Ovary (tissue), 9 donors: ENCODE data around the gene PEAK1. TPM values are rescaled to one million over a fixed set of nuclear protein-coding genes. Genes with fewer than 3 reads are reported as not detected.

ENCODE experiments used
- DNase-seq, 5 donors: peaks; one replicate each; pipeline ENCODE4 v3.0.0-alpha.2; 2019 to 2020
- H3K27ac ChIP-seq, 2 donors: fragments of 200-600 bp; one replicate each; pipeline versions ENCODE4 v1.5.1 to v1.8.0; 2019 to 2022
- H3K27me3 ChIP-seq: fragments of 200-600 bp; one replicate; pipeline ENCODE4 v1.8.0; 2022
- H3K36me3 ChIP-seq: fragments of 200-600 bp; sonication (generic); one replicate; pipeline ENCODE4 v1.5.1; 2019
- H3K4me1 ChIP-seq: one replicate; pipeline ENCODE4 v1.8.1; 2013; ENCODE audit warnings: mild to moderate bottlenecking, moderate library complexity; ENCODE audit not compliant: insufficient read depth
- H3K4me3 ChIP-seq: fragments of 200-600 bp; sonication (generic); one replicate; pipeline ENCODE4 v1.5.1; 2017
- H3K9me3 ChIP-seq, 2 donors: fragments of 200-600 bp in 1 of 2; sonication (generic) in 1 of 2; one replicate each; pipeline versions ENCODE4 v1.5.1 to v1.8.1; 2013 to 2019; ENCODE audit warnings: mild to moderate bottlenecking in 1 of 2, moderate library complexity in 1 of 2
- EP300 ChIP-seq: sonication (generic); formaldehyde crosslinking; IDR thresholded peaks from one replicate; pipeline ENCODE4 v1.6.1; 2017; ENCODE audit warnings: antibody characterized with exemption
- POLR2A ChIP-seq: fragments of 450-650 bp; IDR thresholded peaks from one replicate; pipeline ENCODE4 v1.6.1; 2017; ENCODE audit warnings: antibody characterized with exemption, mild to moderate bottlenecking, moderate library complexity
- WGBS, 3 donors: extraction: QIAGEN DNeasy Blood & Tissue Kit in 1 of 3; methylation state at CpG; one replicate each; pipeline versions ENCODE4 v1.1.5 to v1.1.7; 2013 to 2017; 5-methylcytosine and 5-hydroxymethylcytosine counted together
- intact Hi-C, 4 donors: fragments of 100-400 bp; cut with DNase I; formaldehyde crosslinking; loops; one replicate each; pipeline versions ENCODE4 v1.11.0 to v1.15.1; 2022 to 2023
- polyA plus RNA-seq, 2 donors: library from polyadenylated mRNA; stranded (reverse); fragments of 200-250 nt in 1 of 2; fragments of 350-450 nt in 1 of 2; fragmentation: Illumina TruSeq in 1 of 2; extraction: RNeasy Lipid Tissue Mini Kit (QIAGEN cat#74804) in 1 of 2; gene quantifications; one replicate each; pipeline ENCODE4 v1.2.3, GENCODE V29; 2013 to 2014
- total RNA-seq, 7 donors: library from RNA; depleted of rRNA in 2 of 7; stranded (reverse); fragments of >200 nt in 2 of 7; fragmentation: NEBNext Ultra II Directional in 3 of 7; extraction: Animal tissue kit (Norgen Biotek cat#: 25700) in 3 of 7; gene quantifications; one replicate each; pipeline versions ENCODE4 v1.1.0 to v1.2.4, GENCODE V29; 2016 to 2023
- TF ChIP-seq, protein P1 (sequence below), 3 donors: fragments of 450-650 bp in 2 of 3; fragments of 200-600 bp in 1 of 3; IDR thresholded peaks; one replicate each; pipeline versions ENCODE4 v1.5.1 to v1.8.0; 2016 to 2022; ENCODE audit warnings: antibody characterized with exemption in 3 of 3, mild to moderate bottlenecking in 1 of 3
- donor health status: DM: no; HTN: no; CAD: no; lungs with moderate emphysema.
- donor health status: DM: no; HTN: no; CAD: no.
- donor health status: Bipolar disorder and iron deficiency.
- donor health status: DM: yes; HTN: yes; CAD: no.
- donor health status: DM: no; HTN: no; CAD: no.
- donor health status: DM: yes; HTN: yes; CAD: no.

The PEAK1 gene
- total and polyA plus RNA-seq, 9 donors = 6.6 to 48.4 (median 41.4) TPM

- Histone ChIP-seq H3K36me3 (no peaks in the 10 kb centered on the region), H3K9me3 (no peaks in the 10 kb centered on the region), H3K4me1 (no peaks in the 10 kb centered on the region), H3K27ac (no peak overlapping the region), H3K4me3 (no peak overlapping the region), H3K27me3 (no peaks in the 10 kb centered on the region)
- intact Hi-C loops = loop anchor here in 2 of 4 donors (1.0 to 10.0 kb wide), 3 partner anchors 382 to 429 kb away; no protein-coding TSS in a partner anchor
- 91 to 95% (median 92%) methylated on average over 2 of the region's 2 CpGs for WGBS, 3 donors
- no peak for DNase-seq
- TF ChIP-seq, protein P1, sequence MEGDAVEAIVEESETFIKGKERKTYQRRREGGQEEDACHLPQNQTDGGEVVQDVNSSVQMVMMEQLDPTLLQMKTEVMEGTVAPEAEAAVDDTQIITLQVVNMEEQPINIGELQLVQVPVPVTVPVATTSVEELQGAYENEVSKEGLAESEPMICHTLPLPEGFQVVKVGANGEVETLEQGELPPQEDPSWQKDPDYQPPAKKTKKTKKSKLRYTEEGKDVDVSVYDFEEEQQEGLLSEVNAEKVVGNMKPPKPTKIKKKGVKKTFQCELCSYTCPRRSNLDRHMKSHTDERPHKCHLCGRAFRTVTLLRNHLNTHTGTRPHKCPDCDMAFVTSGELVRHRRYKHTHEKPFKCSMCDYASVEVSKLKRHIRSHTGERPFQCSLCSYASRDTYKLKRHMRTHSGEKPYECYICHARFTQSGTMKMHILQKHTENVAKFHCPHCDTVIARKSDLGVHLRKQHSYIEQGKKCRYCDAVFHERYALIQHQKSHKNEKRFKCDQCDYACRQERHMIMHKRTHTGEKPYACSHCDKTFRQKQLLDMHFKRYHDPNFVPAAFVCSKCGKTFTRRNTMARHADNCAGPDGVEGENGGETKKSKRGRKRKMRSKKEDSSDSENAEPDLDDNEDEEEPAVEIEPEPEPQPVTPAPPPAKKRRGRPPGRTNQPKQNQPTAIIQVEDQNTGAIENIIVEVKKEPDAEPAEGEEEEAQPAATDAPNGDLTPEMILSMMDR (IDR thresholded peaks at IDR 0.05) = no peak
- no peak for TF ChIP-seq EP300
- no peak for TF ChIP-seq POLR2A
Observed at GRCh38 chr15:77112838-77113504, 306.9 kb downstream of the PEAK1 start.

- intact Hi-C loops = loop anchor here in 2 of 4 donors (5.0 to 10.0 kb wide), 2 partner anchors 383 to 431 kb away; no protein-coding TSS in a partner anchor
- H3K4me1 ChIP-seq = peaks cover 6% of the 10 kb centered on the region
- H3K36me3 ChIP-seq = no peaks in the 10 kb centered on the region
- no peak for TF ChIP-seq EP300
- TF ChIP-seq POLR2A = no peak
- TF ChIP-seq, protein P1 (IDR thresholded peaks at IDR 0.05) = no peak
- no peak overlapping the region for H3K4me3 ChIP-seq
- H3K27me3 ChIP-seq = no peaks in the 10 kb centered on the region
- 86 to 91% (median 91%) methylated on average over 3 of the region's 3 CpGs for WGBS, 3 donors
- no peaks in the 10 kb centered on the region for H3K9me3 ChIP-seq
- no peak overlapping the region for H3K27ac ChIP-seq
- DNase-seq = no peak
Observed at GRCh38 chr15:77111789-77112188, 308.1 kb downstream of the PEAK1 start.

DNA sequence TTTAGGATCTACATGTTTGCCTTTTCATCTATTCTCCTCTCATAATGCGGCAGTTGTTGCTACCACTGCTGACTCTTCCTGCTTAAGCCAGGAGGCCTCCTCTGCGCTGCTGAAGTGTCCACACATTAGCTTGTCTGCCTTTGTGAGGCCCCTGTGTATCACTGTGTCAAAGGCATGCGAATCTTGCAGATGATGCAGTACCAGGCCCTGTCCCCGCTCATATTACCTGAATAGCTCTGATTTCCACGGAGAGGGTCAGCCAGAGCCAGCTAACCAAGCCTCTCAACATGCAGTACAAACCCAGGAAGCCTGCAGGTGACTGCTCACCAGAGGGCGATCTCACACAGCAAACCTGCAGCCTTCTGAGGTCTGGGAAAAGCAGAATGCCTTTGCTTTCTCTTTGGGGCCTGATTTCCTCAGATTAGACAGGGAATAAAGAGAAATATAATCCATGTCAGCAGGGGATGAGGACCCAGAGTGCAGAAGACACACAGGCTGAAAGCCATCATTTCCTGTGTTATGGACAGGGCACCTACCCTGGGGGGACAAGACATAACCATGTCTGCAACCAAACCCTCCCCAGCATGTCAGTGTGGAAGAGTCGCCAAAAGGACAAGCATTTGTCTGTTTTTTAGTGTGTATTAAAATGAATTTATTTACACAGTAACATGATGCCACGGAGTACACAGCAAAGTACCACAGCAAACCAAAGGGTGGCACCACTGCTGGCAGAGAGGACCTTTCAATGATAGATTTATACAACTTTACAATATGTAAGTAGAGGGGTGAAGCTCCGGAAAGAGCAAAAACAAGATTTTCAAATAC is 312.2 kb downstream of the PEAK1 start:
- DNase-seq = peak; percentile 52 to 69 (median 62)
- Histone ChIP-seq H3K36me3 (no peaks in the 10 kb centered on the region), H3K27ac (no peak overlapping the region), H3K4me3 (no peak overlapping the region), H3K9me3 (no peaks in the 10 kb centered on the region), H3K27me3 (no peaks in the 10 kb centered on the region), H3K4me1 (peaks cover 6% of the 10 kb centered on the region)
- TF ChIP-seq POLR2A = no peak
- TF ChIP-seq, protein P1 (IDR thresholded peaks at IDR 0.05) = peak; percentile 34 to 74 (median 36)
- TF ChIP-seq EP300 = no peak
- intact Hi-C loops = loop anchor here in 2 of 4 donors (2.0 to 10.0 kb wide), 4 partner anchors 73 to 440 kb away; no protein-coding TSS in a partner anchor
- WGBS, 3 donors = 47 to 52% (median 48%) methylated on average over 9 of the region's 9 CpGs

- TF ChIP-seq, protein P1 (IDR thresholded peaks at IDR 0.05) = no peak
- TF ChIP-seq POLR2A = no peak
- TF ChIP-seq EP300 = no peak
- peaks cover 6% of the 10 kb centered on the region for H3K4me1 ChIP-seq
- no peak overlapping the region for H3K4me3 ChIP-seq
- peak; percentile 40 to 71 (median 42) for DNase-seq
- intact Hi-C loops = loop anchor here in 2 of 4 donors (5.0 to 10.0 kb wide), 3 partner anchors 72 to 440 kb away; no protein-coding TSS in a partner anchor
- H3K36me3 ChIP-seq = no peaks in the 10 kb centered on the region
- peak overlapping the region in 1 of 2 donors; percentile 57 for H3K27ac ChIP-seq
- WGBS, 3 donors = 8 to 19% (median 17%) methylated on average over 2 of the region's 2 CpGs
- no peaks in the 10 kb centered on the region for H3K9me3 ChIP-seq
- no peaks in the 10 kb centered on the region for H3K27me3 ChIP-seq
Observed at GRCh38 chr15:77107068-77107467, 312.8 kb downstream of the PEAK1 start.
